Ecto neural progenitor cell (in vitro differentiated cells): Measurements from ENCODE around the gene UTP11.
"Not testable (repeated sequence)": the region's sequence is repeated elsewhere in the genome, so short reads cannot be mapped to it uniquely, and the experiment has no call there.

Experiments
- DNase-seq: peaks from one replicate; pipeline ENCODE4 v3.0.0-alpha.2; 2018; ENCODE audit warnings: low spot score

The UTP11 gene

GRCh38 chr1:38012363-38013226 lies at the start of gene UTP11:
Gene UTP11 (plus strand): TSS chr1:38012734. CDS start chr1:38012803, 69 bp downstream.
- DNase-seq, result peak; percentile 94

- not testable (repeated sequence) for DNase-seq
These were observed 48.4 kb upstream of the UTP11 start for GRCh38 chr1:37964106-37964505.

- no peak for DNase-seq
These were observed 47.2 kb upstream of the UTP11 start for GRCh38 chr1:37965301-37965700.

GRCh38 chr1:37973684-37974083 lies 38.9 kb upstream of the UTP11 start:
- not testable (repeated sequence) for DNase-seq

GRCh38 chr1:37974567-37974966 lies 38.0 kb upstream of the UTP11 start:
- DNase-seq, result no peak

- not testable (repeated sequence) for DNase-seq
These were observed 37.5 kb upstream of the UTP11 start for GRCh38 chr1:37975083-37975482.

GRCh38 chr1:37978541-37978940 lies 34.0 kb upstream of the UTP11 start:
- DNase-seq, result no peak

GRCh38 chr1:37983546-37983945 lies 29.0 kb upstream of the UTP11 start:
- DNase-seq, result no peak

- DNase-seq, result no peak
These were observed 24.9 kb upstream of the UTP11 start for GRCh38 chr1:37987679-37988078.

- peak; percentile 64 for DNase-seq
These were observed 23.1 kb upstream of the UTP11 start for GRCh38 chr1:37989361-37989930.

- DNase-seq, result no peak
These were observed 17.5 kb upstream of the UTP11 start for GRCh38 chr1:37994886-37995566.

- peak; percentile 79 for DNase-seq
These were observed 16.7 kb upstream of the UTP11 start for GRCh38 chr1:37995751-37996345.

- no peak for DNase-seq
These were observed 15.1 kb upstream of the UTP11 start for GRCh38 chr1:37997256-37998088.

- DNase-seq, result no peak
These were observed 14.3 kb upstream of the UTP11 start for GRCh38 chr1:37998089-37998808.

- DNase-seq, result no peak
These were observed 13.6 kb upstream of the UTP11 start for GRCh38 chr1:37998913-37999429.

- DNase-seq, result peak; percentile 64
These were observed 12.9 kb upstream of the UTP11 start for GRCh38 chr1:37999430-38000232.

GRCh38 chr1:38000233-38000528 lies 12.4 kb upstream of the UTP11 start:
- no peak for DNase-seq

- peak; percentile 59 for DNase-seq
These were observed 11.7 kb upstream of the UTP11 start for GRCh38 chr1:38000529-38001455.
